Vagina (tissue), 2 donors: ENCODE results near the gene MTHFD1L. TPM values are rescaled to one million over a fixed set of nuclear protein-coding genes. Genes with fewer than 3 reads are reported as not detected.
"Not testable (repeated sequence)": the region's sequence is repeated elsewhere in the genome, so short reads cannot be mapped to it uniquely, and the experiment has no call there.

Experiments
- DNase-seq, 2 donors: peaks; one replicate each; pipeline ENCODE4 v3.0.0-alpha.2; 2017; ENCODE audit errors: extremely low spot score in 2 of 2
- H3K27ac ChIP-seq: fragments of 200-600 bp; sonication (generic); one replicate; pipeline ENCODE4 v1.5.1; 2019
- H3K27me3 ChIP-seq: fragments of 200-600 bp; sonication (generic); one replicate; pipeline ENCODE4 v1.5.1; 2019
- H3K36me3 ChIP-seq, 2 donors: fragments of 200-600 bp; sonication (generic); one replicate each; pipeline ENCODE4 v1.5.1; 2017 to 2019
- H3K4me1 ChIP-seq: fragments of 200-600 bp; sonication (generic); one replicate; pipeline ENCODE4 v1.5.1; 2019
- H3K4me3 ChIP-seq, 2 donors: fragments of 200-600 bp; sonication (generic); 1 replicate in 1 of 2; 2 replicates in 1 of 2; pipeline ENCODE4 v1.5.1; 2016 to 2019
- H3K9me3 ChIP-seq: fragments of 200-600 bp; sonication (generic); one replicate; pipeline ENCODE4 v1.5.1; 2019
- CTCF ChIP-seq, 3 experiments: fragments of 450-650 bp in 2 of 3; fragments of 200-600 bp in 1 of 3; sonication (generic) in 1 of 3; IDR thresholded peaks; one replicate each; pipeline ENCODE4 v1.5.1; 2017 to 2019; ENCODE audit warnings: antibody characterized with exemption in 3 of 3, mild to moderate bottlenecking in 2 of 3, moderate library complexity in 2 of 3
- POLR2A ChIP-seq, 2 donors: fragments of 450-650 bp; IDR thresholded peaks; one replicate each; pipeline ENCODE4 v1.6.1; 2017; ENCODE audit warnings: antibody characterized with exemption in 2 of 2, mild to moderate bottlenecking in 2 of 2, moderate library complexity in 2 of 2
- POLR2AphosphoS5 ChIP-seq, 2 donors: sonication (generic); formaldehyde crosslinking; IDR thresholded peaks; one replicate each; pipeline ENCODE4 v1.9.0; 2017; ENCODE audit warnings: antibody characterized with exemption in 2 of 2, mild to moderate bottlenecking in 2 of 2, low read depth in 1 of 2; ENCODE audit not compliant: insufficient read depth in 1 of 2
- intact Hi-C: fragments of 100-400 bp; cut with DNase I; formaldehyde crosslinking; loops from one replicate; pipeline ENCODE4 v1.15.1; 2023
- total RNA-seq: library from RNA; depleted of rRNA; stranded (reverse); fragments of >200 nt; gene quantifications from one replicate; pipeline ENCODE4 v1.2.3, GENCODE V29; 2016

Gene MTHFD1L
- total RNA-seq, 1 donor from 2014 or later = 2.7 TPM

- no peak for TF ChIP-seq POLR2A (IDR thresholded peaks at IDR 0.05)
- no peak for TF ChIP-seq CTCF (IDR thresholded peaks at IDR 0.05)
- no peak for TF ChIP-seq POLR2AphosphoS5 (IDR thresholded peaks at IDR 0.05; ENCODE audit: insufficient read depth in 1 of 2, low read depth in 1 of 2)
- peak in 1 of 2 donors; percentile 54 for DNase-seq
- H3K27me3 ChIP-seq = no peaks in the 10 kb centered on the region
- intact Hi-C loops = no loop called here
- H3K4me3 ChIP-seq = no peak overlapping the region
- H3K27ac ChIP-seq = no peak overlapping the region
- H3K4me1 ChIP-seq = no peaks in the 10 kb centered on the region
- H3K36me3 ChIP-seq = no peaks in the 10 kb centered on the region
- H3K9me3 ChIP-seq = no peaks in the 10 kb centered on the region
Observed at GRCh38 chr6:151081656-151082055, 216.2 kb downstream of the MTHFD1L start.

DNA sequence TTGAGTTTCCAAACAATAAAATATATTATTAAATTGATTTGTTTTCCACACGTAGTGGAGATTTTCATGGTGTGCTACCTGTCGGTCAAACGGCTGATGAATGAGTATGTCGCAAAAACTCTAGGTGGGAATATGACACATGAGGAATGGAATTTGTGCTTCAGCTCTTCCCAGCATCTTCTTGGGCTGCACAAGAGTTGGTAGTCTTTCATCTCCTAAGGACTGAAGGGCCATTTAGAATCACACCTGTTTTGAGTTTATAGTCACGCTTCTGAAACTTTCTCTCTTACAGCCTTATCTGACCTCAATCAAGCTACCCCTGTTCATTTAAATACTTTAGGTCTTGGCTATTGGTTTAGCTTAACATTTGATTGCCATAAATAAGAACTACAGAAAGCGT lies 216.6 kb downstream of the MTHFD1L start:
- TF ChIP-seq CTCF (IDR thresholded peaks at IDR 0.05) (no peak), POLR2A (IDR thresholded peaks at IDR 0.05) (no peak), POLR2AphosphoS5 (IDR thresholded peaks at IDR 0.05; ENCODE audit: insufficient read depth in 1 of 2, low read depth in 1 of 2) (no peak)
- intact Hi-C loops = no loop called here
- no peak overlapping the region for H3K27ac ChIP-seq
- no peak overlapping the region for H3K4me3 ChIP-seq
- H3K4me1 ChIP-seq = no peaks in the 10 kb centered on the region
- no peak for DNase-seq
- no peaks in the 10 kb centered on the region for H3K9me3 ChIP-seq
- H3K27me3 ChIP-seq = no peaks in the 10 kb centered on the region
- H3K36me3 ChIP-seq = no peaks in the 10 kb centered on the region

- no peaks in the 10 kb centered on the region for H3K27me3 ChIP-seq
- no peaks in the 10 kb centered on the region for H3K9me3 ChIP-seq
- H3K27ac ChIP-seq = no peak overlapping the region
- no peaks in the 10 kb centered on the region for H3K4me1 ChIP-seq
- peak; percentile 61 to 62 for DNase-seq
- intact Hi-C loops = no loop called here
- TF ChIP-seq POLR2A (IDR thresholded peaks at IDR 0.05) (no peak), POLR2AphosphoS5 (IDR thresholded peaks at IDR 0.05; ENCODE audit: insufficient read depth in 1 of 2, low read depth in 1 of 2) (no peak), CTCF (IDR thresholded peaks at IDR 0.05) (no peak)
- no peaks in the 10 kb centered on the region for H3K36me3 ChIP-seq
- no peak overlapping the region for H3K4me3 ChIP-seq
Observed at GRCh38 chr6:151084275-151084674, 218.8 kb downstream of the MTHFD1L start.

- H3K27me3 ChIP-seq, DNase-seq, H3K27ac ChIP-seq, H3K4me1 ChIP-seq, intact Hi-C loops, H3K9me3 ChIP-seq, H3K4me3 ChIP-seq, H3K36me3 ChIP-seq: not testable (repeated sequence)
Observed at GRCh38 chr6:151087055-151087454, 221.6 kb downstream of the MTHFD1L start.

DNA sequence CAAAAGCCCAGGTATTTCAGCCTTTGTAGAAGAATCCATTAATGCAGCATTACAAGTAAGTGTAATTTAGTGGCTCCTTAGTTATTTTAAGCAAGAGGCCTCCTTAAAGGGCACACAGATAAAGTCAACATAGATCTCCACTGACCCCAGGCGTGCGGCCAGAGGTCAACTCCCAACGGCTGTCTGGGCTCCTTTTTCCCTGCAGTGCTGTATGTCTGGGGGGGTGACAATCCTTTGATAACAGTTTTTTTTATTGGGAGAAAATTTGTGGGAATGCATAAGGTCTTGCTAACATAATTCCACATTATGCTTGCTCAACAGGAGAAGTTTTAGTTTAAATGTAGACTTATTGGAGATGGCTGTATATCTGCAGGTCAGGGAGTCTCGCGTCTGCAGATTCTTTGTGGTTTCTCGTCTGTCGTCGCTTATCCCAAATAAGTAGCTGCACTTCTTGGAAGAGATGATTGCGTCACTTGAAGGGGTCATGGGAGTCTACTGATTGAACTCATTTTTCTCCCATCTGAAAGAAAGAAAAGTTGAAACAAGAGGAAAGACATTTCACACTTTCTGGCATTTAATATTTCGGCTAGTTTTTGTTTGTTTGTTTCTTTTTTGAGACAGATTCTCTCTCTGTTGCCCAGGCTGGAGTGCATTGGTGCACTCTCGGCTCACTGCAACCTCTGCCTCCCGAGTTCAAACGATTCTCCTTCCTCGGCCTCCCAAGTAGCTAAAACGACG lies 222.5 kb downstream of the MTHFD1L start:
- Histone ChIP-seq H3K27me3 (no peaks in the 10 kb centered on the region), H3K4me1 (no peaks in the 10 kb centered on the region), H3K27ac (no peak overlapping the region), H3K9me3 (no peaks in the 10 kb centered on the region), H3K4me3 (no peak overlapping the region), H3K36me3 (no peaks in the 10 kb centered on the region)
- intact Hi-C loops = no loop called here
- TF ChIP-seq POLR2AphosphoS5 (IDR thresholded peaks at IDR 0.05; ENCODE audit: insufficient read depth in 1 of 2, low read depth in 1 of 2) (no peak), POLR2A (IDR thresholded peaks at IDR 0.05) (no peak), CTCF (IDR thresholded peaks at IDR 0.05) (no peak)
- DNase-seq = peak; percentile 28 to 52
